Mesendoderm (in vitro differentiated cells): ENCODE measurements around the gene ALKBH2.

Experiments
- DNase-seq: peaks from one replicate; pipeline ENCODE4 v3.0.0; 2013
- H2AK5ac ChIP-seq: 2 replicates; pipeline ENCODE4 v1.6.1; 2013; ENCODE audit warnings: low read length, inconsistent platforms
- H2BK120ac ChIP-seq: 2 replicates; pipeline ENCODE4 v1.6.1; 2013; ENCODE audit warnings: low read depth, mild to moderate bottlenecking, low read length, moderate library complexity, mixed read lengths
- H2BK15ac ChIP-seq: replicated peaks from 2 replicates; pipeline ENCODE4 v1.6.1; 2013; ENCODE audit warnings: low read depth, mild to moderate bottlenecking, moderate library complexity
- H2BK5ac ChIP-seq: 2 replicates; pipeline ENCODE4 v1.6.1; 2013; ENCODE audit warnings: low read length, inconsistent platforms
- H3K18ac ChIP-seq: 2 replicates; pipeline ENCODE4 v1.6.1; 2013; ENCODE audit warnings: mild to moderate bottlenecking, low read length, mixed read lengths
- H3K23ac ChIP-seq: one replicate; pipeline ENCODE4 v1.6.1; 2013; ENCODE audit warnings: low read length
- H3K27ac ChIP-seq: 2 replicates; pipeline ENCODE4 v1.5.1; 2013; ENCODE audit warnings: low read depth, mild to moderate bottlenecking, inconsistent platforms, low read length, moderate library complexity
- H3K27me3 ChIP-seq: 2 replicates; pipeline ENCODE4 v1.6.1; 2013; ENCODE audit warnings: low read length, control low read depth, mild to moderate bottlenecking, inconsistent platforms; ENCODE audit not compliant: insufficient read depth, poor library complexity
- H3K36me3 ChIP-seq: 2 replicates; pipeline ENCODE4 v1.6.1; 2013; ENCODE audit warnings: low read length, inconsistent platforms; ENCODE audit not compliant: control insufficient read depth, insufficient read depth
- H3K4ac ChIP-seq: one replicate; pipeline ENCODE4 v1.6.1; 2013; ENCODE audit warnings: low read depth, mild to moderate bottlenecking, low read length, moderate library complexity
- H3K4me1 ChIP-seq: 2 replicates; pipeline ENCODE4 v1.6.1; 2013; ENCODE audit warnings: low read depth, low read length, inconsistent platforms; ENCODE audit not compliant: control insufficient read depth
- H3K4me2 ChIP-seq: 2 replicates; pipeline ENCODE4 v1.6.1; 2013; ENCODE audit warnings: low read length
- H3K4me3 ChIP-seq: 2 replicates; pipeline ENCODE4 v1.5.1; 2013; ENCODE audit warnings: mild to moderate bottlenecking, low read length
- H3K56ac ChIP-seq: one replicate; pipeline ENCODE4 v1.6.1; 2013; ENCODE audit warnings: low read length
- H3K79me1 ChIP-seq: 2 replicates; pipeline ENCODE4 v1.6.1; 2013; ENCODE audit warnings: low read length, inconsistent platforms
- H3K79me2 ChIP-seq: 2 replicates; pipeline ENCODE4 v1.6.1; 2013; ENCODE audit warnings: mild to moderate bottlenecking, low read length; ENCODE audit not compliant: control insufficient read depth, insufficient read depth
- H3K9ac ChIP-seq: 2 replicates; pipeline ENCODE4 v1.6.1; 2013; ENCODE audit warnings: low read length, inconsistent platforms
- H4K5ac ChIP-seq: one replicate; pipeline ENCODE4 v1.6.1; 2013; ENCODE audit warnings: low read length
- H4K8ac ChIP-seq: one replicate; pipeline ENCODE4 v1.6.1; 2013; ENCODE audit warnings: low read depth, mild to moderate bottlenecking, control low read depth, low read length, moderate library complexity
- WGBS: extraction: QIAGEN DNeasy Blood & Tissue Kit; methylation state at CpG from one replicate; pipeline ENCODE4 v1.1.7; 2013; ENCODE audit warnings: low lambda C conversion rate, missing lambda C conversion rate; ENCODE audit not compliant: insufficient coverage; ENCODE audit errors: extremely low coverage; 5-methylcytosine and 5-hydroxymethylcytosine counted together

ALKBH2 gene

GRCh38 chr12:109125791-109126190, 32.5 kb upstream of the ALKBH2 start:
- Histone ChIP-seq H3K27ac (no peak overlapping the region), H3K79me2 (no peaks in the 10 kb centered on the region), H2BK15ac (no peak overlapping the region), H4K5ac (no peak overlapping the region), H3K36me3 (no peaks in the 10 kb centered on the region), H2BK120ac (no peak overlapping the region), H4K8ac (no peak overlapping the region), H3K27me3 (no peaks in the 10 kb centered on the region), H3K79me1 (no peaks in the 10 kb centered on the region), H2AK5ac (no peak overlapping the region), H3K4me3 (no peak overlapping the region), H3K9ac (no peak overlapping the region), H3K4ac (no peak overlapping the region), H3K4me1 (no peaks in the 10 kb centered on the region), H3K56ac (no peak overlapping the region), H3K4me2 (no peak overlapping the region), H3K18ac (no peak overlapping the region), H3K23ac (no peak overlapping the region), H2BK5ac (no peak overlapping the region)
- DNase-seq = no peak
- no CpG with 5 or more reads among the region's 7 CpGs for WGBS

GRCh38 chr12:109124878-109125648, 31.8 kb upstream of the ALKBH2 start:
- DNase-seq = no peak
- no peak overlapping the region for H3K23ac ChIP-seq
- H2BK120ac ChIP-seq = no peak overlapping the region
- H3K27ac ChIP-seq = no peak overlapping the region
- no peak overlapping the region for H3K4me2 ChIP-seq
- no peak overlapping the region for H2BK5ac ChIP-seq
- no peak overlapping the region for H3K4ac ChIP-seq
- H3K18ac ChIP-seq = no peak overlapping the region
- no peak overlapping the region for H2BK15ac ChIP-seq
- no CpG with 5 or more reads among the region's 12 CpGs for WGBS
- H3K4me3 ChIP-seq = no peak overlapping the region
- H3K79me1 ChIP-seq = no peaks in the 10 kb centered on the region
- H4K8ac ChIP-seq = no peak overlapping the region
- H3K4me1 ChIP-seq = no peaks in the 10 kb centered on the region
- H3K79me2 ChIP-seq = no peaks in the 10 kb centered on the region
- H3K27me3 ChIP-seq = no peaks in the 10 kb centered on the region
- H3K56ac ChIP-seq = no peak overlapping the region
- H2AK5ac ChIP-seq = no peak overlapping the region
- no peak overlapping the region for H4K5ac ChIP-seq
- H3K36me3 ChIP-seq = no peaks in the 10 kb centered on the region
- no peak overlapping the region for H3K9ac ChIP-seq

GRCh38 chr12:109121346-109121880, 28.1 kb upstream of the ALKBH2 start:
- no peak overlapping the region for H3K23ac ChIP-seq
- H2BK15ac ChIP-seq = no peak overlapping the region
- H3K4ac ChIP-seq = no peak overlapping the region
- no peak overlapping the region for H4K8ac ChIP-seq
- no peak overlapping the region for H4K5ac ChIP-seq
- no peak overlapping the region for H2BK5ac ChIP-seq
- no peak overlapping the region for H3K56ac ChIP-seq
- no peak overlapping the region for H3K4me3 ChIP-seq
- H3K4me1 ChIP-seq = no peaks in the 10 kb centered on the region
- no peak overlapping the region for H3K4me2 ChIP-seq
- H3K79me1 ChIP-seq = no peaks in the 10 kb centered on the region
- no peaks in the 10 kb centered on the region for H3K27me3 ChIP-seq
- H3K27ac ChIP-seq = no peak overlapping the region
- no peaks in the 10 kb centered on the region for H3K36me3 ChIP-seq
- H3K79me2 ChIP-seq = no peaks in the 10 kb centered on the region
- no peak overlapping the region for H2BK120ac ChIP-seq
- no peak overlapping the region for H3K18ac ChIP-seq
- no peak overlapping the region for H2AK5ac ChIP-seq
- no CpG with 5 or more reads among the region's 3 CpGs for WGBS
- no peak for DNase-seq
- no peak overlapping the region for H3K9ac ChIP-seq

- H2AK5ac ChIP-seq = no peak overlapping the region
Measured at GRCh38 chr12:109120557-109120956, 27.3 kb upstream of the ALKBH2 start.

GRCh38 chr12:109120095-109120494, 26.8 kb upstream of the ALKBH2 start:
- no CpG with 5 or more reads among the region's 2 CpGs for WGBS
- H3K56ac ChIP-seq = no peak overlapping the region

More at GRCh38 chr12:109120557-109120956, 27.3 kb upstream of the ALKBH2 start:
- Histone ChIP-seq H4K8ac (no peak overlapping the region), H3K4me3 (no peak overlapping the region), H3K9ac (no peak overlapping the region), H4K5ac (no peak overlapping the region), H3K27ac (no peak overlapping the region), H3K36me3 (no peaks in the 10 kb centered on the region), H2BK15ac (no peak overlapping the region), H3K23ac (no peak overlapping the region), H3K4me2 (no peak overlapping the region), H3K4me1 (no peaks in the 10 kb centered on the region), H3K18ac (no peak overlapping the region), H3K27me3 (no peaks in the 10 kb centered on the region), H3K79me1 (no peaks in the 10 kb centered on the region), H3K79me2 (no peaks in the 10 kb centered on the region), H2BK5ac (no peak overlapping the region), H3K4ac (no peak overlapping the region), H2BK120ac (no peak overlapping the region), H3K56ac (no peak overlapping the region)
- no CpG with 5 or more reads among the region's 4 CpGs for WGBS
- DNase-seq = no peak

GRCh38 chr12:109116611-109116949, 23.3 kb upstream of the ALKBH2 start:
- Histone ChIP-seq H3K4ac (no peak overlapping the region), H3K79me1 (no peaks in the 10 kb centered on the region), H3K4me1 (no peaks in the 10 kb centered on the region), H2BK5ac (no peak overlapping the region), H3K9ac (no peak overlapping the region), H3K27me3 (no peaks in the 10 kb centered on the region), H3K79me2 (no peaks in the 10 kb centered on the region), H3K36me3 (no peaks in the 10 kb centered on the region), H3K18ac (no peak overlapping the region), H3K4me3 (no peak overlapping the region), H4K8ac (no peak overlapping the region), H2BK120ac (no peak overlapping the region), H4K5ac (no peak overlapping the region), H3K4me2 (no peak overlapping the region), H2BK15ac (no peak overlapping the region), H3K23ac (no peak overlapping the region), H3K56ac (no peak overlapping the region), H2AK5ac (no peak overlapping the region), H3K27ac (no peak overlapping the region)
- WGBS = no CpG with 5 or more reads among the region's 12 CpGs
- DNase-seq = no peak

More at GRCh38 chr12:109120095-109120494, 26.8 kb upstream of the ALKBH2 start:
- Histone ChIP-seq H3K27ac (no peak overlapping the region), H3K4me3 (no peak overlapping the region), H3K36me3 (no peaks in the 10 kb centered on the region), H2AK5ac (no peak overlapping the region), H3K4me1 (no peaks in the 10 kb centered on the region), H3K18ac (no peak overlapping the region), H3K79me1 (no peaks in the 10 kb centered on the region), H3K4ac (no peak overlapping the region), H3K27me3 (no peaks in the 10 kb centered on the region), H2BK15ac (no peak overlapping the region), H2BK5ac (no peak overlapping the region), H4K5ac (no peak overlapping the region), H4K8ac (no peak overlapping the region), H3K23ac (no peak overlapping the region), H3K4me2 (no peak overlapping the region), H3K9ac (no peak overlapping the region), H2BK120ac (no peak overlapping the region), H3K79me2 (no peaks in the 10 kb centered on the region)
- DNase-seq = no peak
